GM18868 (cell line): Measurements from ENCODE around the gene PAGE2B.
"Not testable (repeated sequence)": the region's sequence is repeated elsewhere in the genome, so short reads cannot be mapped to it uniquely, and the experiment has no call there.

Experiments
- ATAC-seq: cut with Tn5 transposase; IDR thresholded peaks from one replicate; pipeline ENCODE4 v1.9.1; 2021; ENCODE audit warnings: mild to moderate bottlenecking, moderate library complexity; ENCODE audit not compliant: unreplicated experiment

The PAGE2B gene

DNA sequence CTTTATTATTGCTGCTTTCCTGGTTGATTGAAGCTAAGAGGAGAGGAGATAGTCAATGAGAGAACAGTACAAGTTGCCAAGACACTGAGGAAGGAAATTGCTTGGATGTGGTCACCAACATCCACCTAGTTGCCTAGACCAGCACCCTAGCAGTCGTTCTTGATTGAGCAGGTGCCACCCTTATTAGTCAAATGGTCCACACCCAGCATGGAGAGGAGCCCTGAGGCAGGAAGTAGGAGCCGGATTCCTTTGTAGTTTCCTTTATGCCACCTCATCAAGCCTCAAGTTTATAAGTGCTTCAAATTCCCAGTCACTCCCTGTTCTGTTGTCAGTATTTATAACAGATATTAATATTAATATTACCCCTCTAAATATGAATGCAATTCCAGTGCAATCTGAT lies 33.1 kb downstream of the PAGE2B start:
- ATAC-seq: no peak

DNA sequence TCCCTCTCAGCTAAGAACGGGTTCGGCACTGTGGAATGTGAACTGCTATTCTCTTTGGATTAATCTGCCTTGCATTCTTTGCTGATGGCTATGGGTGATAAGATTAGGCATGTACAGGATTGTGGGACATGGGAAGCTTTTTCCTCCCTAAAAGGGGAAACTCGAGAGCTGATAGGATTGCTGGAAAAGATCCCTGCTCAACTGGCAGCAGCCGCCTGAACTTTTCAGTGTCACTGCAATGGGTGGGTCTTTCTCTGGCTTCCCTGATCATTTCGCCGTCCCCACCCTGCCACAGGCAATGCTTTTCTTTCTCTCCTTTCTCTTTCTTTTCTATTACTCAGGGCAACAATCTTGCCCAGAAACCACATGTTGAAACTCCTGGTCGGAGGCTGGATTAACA lies 34.5 kb downstream of the PAGE2B start:
- no peak for ATAC-seq

DNA sequence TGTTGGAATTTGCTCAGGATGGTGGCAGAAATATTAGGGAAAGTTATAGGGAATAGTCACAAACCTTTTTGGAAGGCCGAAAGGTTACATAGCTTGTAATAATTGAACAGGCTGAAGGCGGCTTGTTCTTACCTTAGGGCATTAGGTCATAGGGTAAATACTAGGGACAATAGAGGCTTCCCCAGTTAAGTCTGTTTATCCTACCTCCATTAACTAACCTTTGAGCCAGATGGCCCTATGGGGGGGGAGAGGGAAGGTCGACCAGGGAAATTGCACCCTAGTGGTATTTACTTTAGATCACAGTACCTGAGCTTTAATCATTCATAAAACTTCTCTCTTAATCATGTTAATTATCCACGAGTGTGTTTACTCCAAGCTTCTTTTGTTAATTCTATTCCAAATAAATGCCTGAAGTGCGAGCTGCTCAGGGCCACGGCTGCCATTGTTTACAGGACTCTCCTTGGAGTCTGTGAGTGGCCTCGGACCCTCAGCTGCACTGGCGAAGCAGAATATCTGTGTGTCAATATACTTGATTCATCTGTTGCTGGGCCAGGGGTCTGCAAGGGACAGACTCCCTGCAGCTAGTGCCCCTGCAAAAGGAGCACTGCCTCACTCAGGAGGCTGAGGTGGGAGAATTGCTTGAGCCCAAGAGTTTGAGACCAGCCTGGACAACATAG lies 36.9 kb downstream of the PAGE2B start:
- ATAC-seq: no peak

DNA sequence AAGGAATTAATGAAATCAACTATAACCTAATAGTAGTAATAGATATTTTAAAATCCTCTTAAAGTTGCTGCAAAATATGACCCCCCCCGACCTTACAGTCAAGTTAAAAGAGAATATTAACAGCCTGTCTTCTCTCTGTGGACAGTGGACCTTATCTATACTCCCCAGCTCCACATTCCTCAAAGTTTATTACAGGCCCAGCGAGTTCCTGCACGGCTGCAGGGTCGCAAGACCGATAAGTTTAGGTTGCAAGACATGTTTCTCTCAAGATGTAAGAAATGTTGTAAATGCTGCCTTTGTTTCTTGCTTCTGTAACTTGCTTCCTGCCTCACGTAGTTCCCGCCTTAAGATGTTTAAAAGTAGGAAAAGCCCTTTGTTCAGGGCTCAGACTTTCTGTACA lies 41.8 kb downstream of the PAGE2B start:
- not testable (repeated sequence) for ATAC-seq

DNA sequence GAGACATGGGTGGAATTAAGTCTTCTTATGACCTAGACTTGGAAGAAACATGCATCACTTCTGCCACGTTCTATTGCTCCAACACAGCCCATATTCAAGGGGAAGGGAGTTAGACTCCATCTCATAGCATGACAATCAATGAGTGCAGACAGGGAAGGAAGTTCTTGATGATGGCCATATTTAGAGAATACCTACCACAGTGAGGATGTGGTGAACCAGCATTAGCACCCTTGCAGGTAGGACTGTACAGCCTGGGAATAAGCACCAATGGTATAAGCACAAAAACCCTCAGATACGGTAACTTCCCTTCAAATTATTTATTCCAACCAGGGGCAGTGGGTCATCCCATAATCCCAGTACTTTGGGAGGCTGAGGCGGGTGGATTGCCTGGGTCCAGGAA lies 43.7 kb downstream of the PAGE2B start:
- no peak for ATAC-seq

DNA sequence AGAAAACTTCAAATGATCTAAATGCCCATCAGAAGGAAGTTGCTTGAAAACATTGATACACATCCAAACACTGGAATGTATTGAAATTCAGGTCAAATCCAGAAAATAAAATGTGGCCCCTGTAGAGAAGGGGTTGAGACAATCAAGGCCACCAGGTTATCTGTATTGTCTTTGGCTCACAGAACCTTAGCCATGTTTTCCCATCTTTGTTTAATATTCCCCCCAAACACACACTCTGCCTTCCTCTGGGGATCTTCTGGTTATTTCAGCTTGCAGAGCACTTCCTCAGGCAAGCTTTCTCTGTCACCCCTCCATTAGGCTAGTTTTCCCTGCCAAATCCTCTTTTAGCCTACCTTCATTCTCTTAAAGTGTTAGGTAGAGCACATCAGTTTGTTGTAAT lies 44.4 kb downstream of the PAGE2B start:
- no peak for ATAC-seq

DNA sequence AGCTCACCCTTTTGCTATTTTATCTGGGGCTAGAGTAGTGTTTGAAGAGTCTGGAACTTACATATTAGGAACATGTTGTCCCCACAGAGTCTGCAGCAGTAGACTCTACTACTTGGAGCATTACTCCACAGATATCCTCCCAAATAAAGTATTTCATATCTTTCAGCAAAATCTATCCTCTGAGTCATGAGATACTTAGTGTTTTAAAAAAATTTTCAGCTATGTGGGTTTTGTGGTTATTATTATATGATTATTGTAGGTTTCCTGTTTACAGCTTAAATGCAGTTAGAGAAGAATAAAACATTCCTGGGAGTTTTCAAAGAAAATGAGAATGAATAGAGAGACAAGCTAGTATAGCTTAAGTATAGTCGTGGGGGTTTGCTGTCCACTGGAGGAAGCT lies 44.9 kb downstream of the PAGE2B start:
- no peak for ATAC-seq

DNA sequence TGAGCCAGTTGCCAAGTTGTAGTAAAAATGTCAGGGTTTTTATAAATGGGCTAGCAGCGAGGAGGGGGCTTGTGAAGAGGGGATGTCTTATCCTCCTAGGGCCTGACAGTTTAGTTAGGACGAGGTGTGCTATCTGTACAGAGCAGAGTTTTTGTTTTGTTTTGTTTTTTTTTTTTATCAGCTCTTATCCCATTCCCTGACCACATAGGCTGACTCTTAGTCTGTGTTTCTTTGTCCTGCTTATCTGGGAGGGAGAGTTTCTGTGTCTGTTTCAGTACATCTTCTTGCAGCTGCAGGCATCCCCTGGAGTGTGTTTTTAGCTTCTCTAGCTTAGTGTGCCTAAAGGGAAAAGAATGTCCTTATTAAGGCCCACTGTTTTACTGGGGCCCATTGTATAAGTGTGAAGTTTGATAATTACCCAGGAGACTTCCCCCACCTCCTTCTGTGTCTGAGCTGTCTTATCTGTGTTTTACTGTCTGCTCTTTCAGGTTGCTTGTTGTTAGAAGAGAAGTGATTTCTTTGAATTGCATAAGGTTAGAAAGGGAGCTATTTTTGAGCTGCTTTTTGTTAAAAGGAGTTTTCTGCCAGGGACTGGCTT lies 46.0 kb downstream of the PAGE2B start:
- no peak for ATAC-seq

DNA sequence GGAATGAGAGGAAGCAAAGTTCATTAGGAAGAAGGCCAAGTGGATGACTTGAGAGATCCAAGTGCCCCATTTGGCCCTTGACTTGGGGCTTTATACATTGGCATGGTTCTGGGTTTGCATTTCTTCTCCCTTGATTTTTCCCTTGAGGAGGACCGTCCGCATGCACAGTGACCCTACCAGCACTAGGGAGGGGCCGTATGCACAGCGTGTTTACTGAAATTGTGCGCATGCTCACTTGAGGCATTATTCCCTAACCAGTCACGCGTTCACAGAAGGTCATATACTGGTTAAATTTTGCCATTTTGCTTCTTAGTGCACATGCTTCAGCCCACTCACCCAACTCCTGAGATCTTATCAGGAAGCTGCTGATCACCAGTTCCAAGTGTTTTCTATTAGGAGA lies 49.1 kb downstream of the PAGE2B start:
- ATAC-seq: no peak

DNA sequence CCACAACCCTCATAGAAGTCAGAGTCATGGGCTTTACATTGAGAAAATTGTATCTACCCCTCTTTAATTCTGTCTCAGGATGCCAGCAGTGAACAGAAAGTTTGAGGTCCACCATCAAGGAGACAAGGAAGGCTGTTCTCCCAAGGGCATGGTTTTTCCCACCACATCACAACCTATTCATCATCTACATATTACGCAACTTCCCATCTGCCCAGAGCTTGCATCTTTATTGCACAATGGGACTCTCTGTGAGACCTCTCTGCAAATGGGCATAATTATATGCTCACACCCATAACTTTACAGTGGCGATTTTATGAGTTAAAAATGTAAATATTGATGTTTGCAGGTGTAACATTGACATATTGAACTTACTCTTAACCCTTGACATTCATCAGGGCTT lies 52.9 kb downstream of the PAGE2B start:
- no peak for ATAC-seq
